GM19324 (cell line): ENCODE data around the gene IFNA5.

Source experiments
- ATAC-seq: cut with Tn5 transposase; IDR thresholded peaks from one replicate; pipeline ENCODE4 v1.9.1; 2021; ENCODE audit warnings: mild to moderate bottlenecking, moderate library complexity; ENCODE audit not compliant: unreplicated experiment, low FRiP score

IFNA5 gene

GRCh38 chr9:21305213-21305612, at the start of gene IFNA5:
Gene IFNA5, minus strand, starts transcription at chr9:21305313. Its CDS starts 57 bp downstream, at chr9:21305256.
- ATAC-seq: no peak

GRCh38 chr9:21350787-21351186, 45.7 kb upstream of the IFNA5 start, which contains the start of gene IFNA6:
Gene IFNA6, minus strand, starts transcription at chr9:21350887. Its CDS starts 0 bp downstream, at chr9:21350887.
- ATAC-seq: no peak

DNA sequence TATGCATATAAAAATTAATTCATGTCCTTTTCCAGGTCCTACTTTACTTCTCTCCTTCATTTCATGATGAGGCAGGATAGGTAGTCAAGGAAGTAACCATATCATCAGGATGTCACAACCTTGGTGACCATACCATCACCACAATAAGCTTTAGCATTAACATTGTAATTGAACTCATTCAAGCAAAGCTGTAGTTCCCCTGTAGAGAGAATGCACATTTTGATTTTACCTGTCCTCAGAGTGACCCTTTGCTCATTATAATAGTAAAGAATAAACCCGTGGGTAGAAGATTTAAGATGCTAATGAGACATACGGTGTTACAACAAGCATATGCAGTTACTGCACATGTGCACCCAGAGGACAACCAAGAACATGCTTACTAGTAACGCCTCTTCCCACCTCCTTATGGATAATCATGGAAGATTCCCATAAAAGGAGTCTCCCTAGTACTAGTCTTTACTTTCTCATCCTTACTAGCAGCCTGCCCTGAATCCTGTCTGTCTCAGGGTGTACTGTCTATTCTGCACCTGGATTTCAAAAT, 43.4 kb upstream of the IFNA5 start:
- no peak for ATAC-seq

- no peak for ATAC-seq
Measured at GRCh38 chr9:21340735-21341134, 35.6 kb upstream of the IFNA5 start.

DNA sequence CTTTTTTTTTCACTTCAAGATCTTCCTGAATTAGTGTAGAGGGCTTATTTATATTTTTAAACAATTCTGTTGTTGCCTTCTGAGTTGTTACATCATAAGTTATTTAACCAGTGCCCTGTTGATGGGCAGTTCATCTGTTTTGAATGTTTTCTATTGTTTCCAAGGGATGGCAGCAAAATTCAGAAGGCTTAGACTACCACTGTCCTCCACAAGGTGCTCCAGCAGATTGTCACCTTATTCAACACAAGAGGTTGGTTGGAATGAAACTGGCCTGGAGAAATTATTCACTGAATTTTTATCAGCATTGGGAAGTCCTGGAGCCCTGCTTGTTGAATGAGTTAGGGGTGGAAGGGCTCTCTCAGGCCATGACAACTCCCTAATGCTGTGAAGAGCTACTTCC, 31.3 kb upstream of the IFNA5 start:
- no peak for ATAC-seq

- peak; percentile 91 for ATAC-seq
Measured at GRCh38 chr9:21334701-21335632, 29.9 kb upstream of the IFNA5 start, which contains the start of gene KLHL9. Gene KLHL9, minus strand, starts transcription at chr9:21335404. Its CDS starts 545 bp downstream, at chr9:21334859.

GRCh38 chr9:21333226-21333625, 28.1 kb upstream of the IFNA5 start:
- no peak for ATAC-seq

DNA sequence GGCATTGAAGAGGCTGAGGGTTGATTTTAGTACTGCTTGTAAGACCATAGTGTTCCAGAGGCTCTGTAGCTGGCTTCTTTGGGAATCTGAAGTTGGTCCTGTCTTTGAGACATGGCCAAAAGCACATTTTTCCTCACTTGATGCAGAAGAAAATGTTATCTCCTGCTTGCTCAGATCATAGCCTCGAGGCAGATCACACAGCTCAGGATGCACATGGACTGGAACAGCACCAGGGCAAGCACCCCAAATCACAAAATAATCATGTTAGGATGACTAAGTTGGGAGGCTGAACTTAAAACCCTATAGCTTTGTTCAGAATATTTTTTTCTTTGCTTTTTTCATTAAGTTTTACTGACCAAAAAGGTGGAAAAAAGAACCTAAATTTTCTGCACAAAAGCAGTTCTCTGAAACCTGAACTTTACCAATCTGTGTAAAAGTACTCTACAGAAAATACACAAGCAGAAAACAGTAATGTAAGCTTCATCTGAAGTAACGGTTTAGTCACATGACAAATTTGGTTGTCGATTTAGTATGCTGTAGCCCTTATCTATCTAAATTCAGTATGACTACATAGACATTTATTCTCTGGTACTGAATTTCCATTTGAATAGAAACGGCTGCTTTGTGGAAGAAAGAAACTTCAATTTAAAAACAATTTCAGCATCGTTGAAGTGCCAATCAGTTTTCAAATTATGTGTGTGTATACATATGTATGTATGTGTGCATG, 26.7 kb upstream of the IFNA5 start:
- ATAC-seq: no peak

GRCh38 chr9:21326526-21327139, 21.5 kb upstream of the IFNA5 start:
- ATAC-seq: peak; percentile 55

DNA sequence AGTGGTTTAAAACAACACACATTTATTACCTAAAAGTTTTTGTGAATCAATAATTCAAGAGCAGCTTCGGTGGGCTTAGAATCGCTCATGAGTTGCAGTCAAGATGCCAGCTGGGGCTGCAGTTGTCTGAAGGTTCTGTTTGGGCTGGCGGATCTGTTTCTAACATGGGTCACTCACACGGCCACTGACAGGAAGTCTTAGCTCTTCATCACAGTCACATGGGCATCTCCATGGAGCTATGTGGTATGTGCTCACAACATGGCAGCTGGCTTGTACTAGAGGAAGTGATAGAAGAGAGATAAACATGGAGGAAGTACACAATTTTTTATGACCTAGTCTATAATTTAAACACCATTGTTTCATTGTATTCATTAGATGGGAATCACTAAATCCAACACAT, 18.9 kb upstream of the IFNA5 start:
- no peak for ATAC-seq

DNA sequence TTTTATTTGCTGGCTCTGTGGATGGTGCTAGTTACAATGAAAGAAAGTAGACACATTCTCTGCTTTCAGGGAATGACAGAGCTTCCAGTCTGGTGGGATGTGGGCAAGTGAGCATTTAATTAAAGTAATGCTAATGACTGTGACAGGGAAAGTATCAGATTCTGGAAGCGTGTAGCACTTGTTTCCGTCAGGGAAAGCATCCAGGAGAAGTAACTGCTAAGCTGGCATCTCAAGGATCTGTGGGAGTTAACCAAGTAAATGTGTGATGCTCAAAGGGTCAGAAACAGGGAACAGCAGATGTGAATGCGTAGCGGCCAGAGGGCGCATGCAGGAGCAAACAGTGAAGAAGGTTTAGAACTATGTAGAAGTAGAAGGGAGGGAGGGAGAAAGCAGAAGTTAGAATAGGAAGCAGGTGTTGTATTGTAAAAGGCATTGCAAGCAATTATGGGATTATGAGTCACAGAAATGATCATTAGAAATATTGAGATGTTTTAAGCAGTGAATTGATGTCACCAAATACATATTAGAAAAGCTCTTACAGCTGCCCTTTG, 17.9 kb upstream of the IFNA5 start:
- ATAC-seq: no peak

GRCh38 chr9:21320465-21320864, 15.4 kb upstream of the IFNA5 start:
- no peak for ATAC-seq

GRCh38 chr9:21317956-21318923, 13.1 kb upstream of the IFNA5 start:
- ATAC-seq: no peak

- ATAC-seq: no peak
Measured at GRCh38 chr9:21316860-21317259, 11.7 kb upstream of the IFNA5 start.

DNA sequence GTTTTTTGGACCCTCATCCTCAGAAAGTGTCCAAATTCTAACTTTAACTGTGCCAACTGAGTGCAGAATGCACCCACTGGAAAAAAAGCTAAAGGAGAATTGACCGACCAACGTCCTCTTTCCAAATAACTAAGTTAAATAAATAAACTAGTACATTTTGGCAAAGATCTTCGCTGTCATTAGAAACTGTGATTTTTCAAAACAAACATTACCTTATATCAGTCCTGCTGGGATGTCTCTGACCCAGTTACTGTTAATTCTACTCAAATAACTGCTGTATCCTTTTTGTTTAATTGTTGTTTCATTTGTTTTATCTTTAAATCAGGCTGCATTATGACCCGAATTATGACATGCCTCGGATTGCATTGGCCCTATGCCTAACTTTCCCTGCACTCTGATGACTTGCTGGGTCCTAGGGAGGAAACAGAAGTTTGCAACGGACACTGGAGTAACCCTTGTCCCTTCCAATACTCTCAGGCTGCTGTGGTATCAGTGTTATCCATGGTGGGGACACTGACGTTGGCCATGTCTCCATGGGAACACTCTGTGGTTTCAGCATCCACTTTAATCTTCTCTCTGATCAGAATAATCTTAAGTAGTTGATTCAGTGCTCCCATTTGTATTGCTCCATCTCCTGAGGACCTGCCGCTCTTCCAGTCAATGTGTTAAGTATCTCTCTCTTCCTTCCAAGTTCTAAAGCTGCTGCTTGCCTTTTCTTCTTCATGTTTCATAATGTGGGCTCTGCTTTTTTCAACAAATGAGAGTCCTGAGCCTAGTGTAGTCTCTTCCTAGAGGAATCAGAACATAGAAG, 11.1 kb upstream of the IFNA5 start:
- ATAC-seq: no peak

DNA sequence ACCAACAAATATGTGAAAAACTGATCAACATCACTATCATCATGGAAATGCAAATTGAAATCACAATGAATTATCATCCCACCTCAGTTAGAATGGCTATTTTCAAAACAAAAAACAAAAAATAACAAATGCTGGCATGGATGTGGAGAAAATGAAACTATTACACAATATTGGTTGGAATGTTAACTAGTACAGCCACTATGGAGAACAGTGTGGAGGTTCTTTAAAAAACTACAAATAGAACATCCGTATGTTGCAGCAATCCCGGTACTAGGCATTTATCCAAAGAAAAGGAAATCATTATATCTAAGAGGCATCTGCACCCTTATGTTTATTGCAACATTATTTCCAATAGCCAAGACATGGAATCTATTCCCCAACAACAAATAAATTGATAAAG, 9.0 kb upstream of the IFNA5 start:
- no peak for ATAC-seq

GRCh38 chr9:21311889-21312288, 6.8 kb upstream of the IFNA5 start:
- no peak for ATAC-seq

DNA sequence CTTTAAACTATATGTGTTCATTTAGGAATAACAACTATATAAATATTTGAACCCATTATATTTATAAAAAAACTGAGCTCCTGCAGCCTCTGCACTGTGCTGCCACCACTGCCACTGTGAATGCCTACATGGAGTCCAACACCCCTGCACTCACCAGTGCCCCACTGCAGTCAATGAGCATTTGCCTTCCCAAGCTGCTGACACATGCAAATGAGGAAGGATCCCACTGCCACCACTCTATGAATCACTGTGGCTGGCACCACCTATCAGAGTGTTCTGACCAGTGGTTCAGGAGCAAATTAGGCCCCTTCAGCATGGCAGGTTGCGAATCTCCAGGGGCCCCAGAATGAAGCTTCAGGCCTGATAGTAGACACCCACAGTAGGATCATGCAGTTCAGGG, 9.1 kb downstream of the IFNA5 start:
- no peak for ATAC-seq
